ENCODE results near the gene USP13.

Gene USP13

GRCh38 chr3:179771797-179772196 is 119.0 kb downstream of the USP13 start:
- TF ChIP-seq RAD21 (IDR thresholded peaks at IDR 0.05; ENCODE audit: low read depth) (no peak), USF1 (IDR thresholded peaks at IDR 0.05) (no peak), MAX (IDR thresholded peaks at IDR 0.05) (no peak)

- TF ChIP-seq CREB1 (IDR thresholded peaks at IDR 0.05; ENCODE audit: low read depth) (no peak), RAD21 (IDR thresholded peaks at IDR 0.05; ENCODE audit: low read depth) (no peak), CEBPB (IDR thresholded peaks at IDR 0.05) (no peak), FOXM1 (IDR thresholded peaks at IDR 0.05; ENCODE audit: borderline replicate concordance, low read depth) (no peak), EP300 (IDR thresholded peaks at IDR 0.05; ENCODE audit: borderline replicate concordance) (no peak), TAF1 (IDR thresholded peaks at IDR 0.05; ENCODE audit: low read depth) (no peak), ZBTB7A (IDR thresholded peaks at IDR 0.05; ENCODE audit: low read depth) (no peak), EGR1 (IDR thresholded peaks at IDR 0.05) (no peak), TCF12 (IDR thresholded peaks at IDR 0.05; ENCODE audit: low read depth) (no peak), TEAD4 (IDR thresholded peaks at IDR 0.05) (no peak), USF1 (IDR thresholded peaks at IDR 0.05) (no peak), MAX (IDR thresholded peaks at IDR 0.05) (no peak), NFIC (IDR thresholded peaks at IDR 0.05) (no peak), YY1 (IDR thresholded peaks at IDR 0.05; ENCODE audit: low read depth) (no peak)
- TF ChIP-seq, protein P1, sequence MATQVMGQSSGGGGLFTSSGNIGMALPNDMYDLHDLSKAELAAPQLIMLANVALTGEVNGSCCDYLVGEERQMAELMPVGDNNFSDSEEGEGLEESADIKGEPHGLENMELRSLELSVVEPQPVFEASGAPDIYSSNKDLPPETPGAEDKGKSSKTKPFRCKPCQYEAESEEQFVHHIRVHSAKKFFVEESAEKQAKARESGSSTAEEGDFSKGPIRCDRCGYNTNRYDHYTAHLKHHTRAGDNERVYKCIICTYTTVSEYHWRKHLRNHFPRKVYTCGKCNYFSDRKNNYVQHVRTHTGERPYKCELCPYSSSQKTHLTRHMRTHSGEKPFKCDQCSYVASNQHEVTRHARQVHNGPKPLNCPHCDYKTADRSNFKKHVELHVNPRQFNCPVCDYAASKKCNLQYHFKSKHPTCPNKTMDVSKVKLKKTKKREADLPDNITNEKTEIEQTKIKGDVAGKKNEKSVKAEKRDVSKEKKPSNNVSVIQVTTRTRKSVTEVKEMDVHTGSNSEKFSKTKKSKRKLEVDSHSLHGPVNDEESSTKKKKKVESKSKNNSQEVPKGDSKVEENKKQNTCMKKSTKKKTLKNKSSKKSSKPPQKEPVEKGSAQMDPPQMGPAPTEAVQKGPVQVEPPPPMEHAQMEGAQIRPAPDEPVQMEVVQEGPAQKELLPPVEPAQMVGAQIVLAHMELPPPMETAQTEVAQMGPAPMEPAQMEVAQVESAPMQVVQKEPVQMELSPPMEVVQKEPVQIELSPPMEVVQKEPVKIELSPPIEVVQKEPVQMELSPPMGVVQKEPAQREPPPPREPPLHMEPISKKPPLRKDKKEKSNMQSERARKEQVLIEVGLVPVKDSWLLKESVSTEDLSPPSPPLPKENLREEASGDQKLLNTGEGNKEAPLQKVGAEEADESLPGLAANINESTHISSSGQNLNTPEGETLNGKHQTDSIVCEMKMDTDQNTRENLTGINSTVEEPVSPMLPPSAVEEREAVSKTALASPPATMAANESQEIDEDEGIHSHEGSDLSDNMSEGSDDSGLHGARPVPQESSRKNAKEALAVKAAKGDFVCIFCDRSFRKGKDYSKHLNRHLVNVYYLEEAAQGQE (IDR thresholded peaks at IDR 0.05; ENCODE audit: low read depth): no peak
These were observed 119.5 kb downstream of the USP13 start for GRCh38 chr3:179772297-179772696.

- TF ChIP-seq TAF1 (IDR thresholded peaks at IDR 0.05; ENCODE audit: low read depth) (no peak), RAD21 (IDR thresholded peaks at IDR 0.05; ENCODE audit: low read depth) (no peak), ZBTB7A (IDR thresholded peaks at IDR 0.05; ENCODE audit: low read depth) (no peak), YY1 (IDR thresholded peaks at IDR 0.05; ENCODE audit: low read depth) (no peak), TEAD4 (IDR thresholded peaks at IDR 0.05) (no peak), FOXM1 (IDR thresholded peaks at IDR 0.05; ENCODE audit: borderline replicate concordance, low read depth) (no peak), EP300 (IDR thresholded peaks at IDR 0.05; ENCODE audit: borderline replicate concordance) (no peak), USF1 (IDR thresholded peaks at IDR 0.05) (no peak), EGR1 (IDR thresholded peaks at IDR 0.05) (no peak), CEBPB (IDR thresholded peaks at IDR 0.05) (no peak), MAX (IDR thresholded peaks at IDR 0.05) (no peak), NFIC (IDR thresholded peaks at IDR 0.05) (no peak), CREB1 (IDR thresholded peaks at IDR 0.05; ENCODE audit: low read depth) (no peak), TCF12 (IDR thresholded peaks at IDR 0.05; ENCODE audit: low read depth) (no peak)
- TF ChIP-seq, protein P1 (IDR thresholded peaks at IDR 0.05; ENCODE audit: low read depth): no peak
These were observed 122.7 kb downstream of the USP13 start for GRCh38 chr3:179775416-179776122.

DNA sequence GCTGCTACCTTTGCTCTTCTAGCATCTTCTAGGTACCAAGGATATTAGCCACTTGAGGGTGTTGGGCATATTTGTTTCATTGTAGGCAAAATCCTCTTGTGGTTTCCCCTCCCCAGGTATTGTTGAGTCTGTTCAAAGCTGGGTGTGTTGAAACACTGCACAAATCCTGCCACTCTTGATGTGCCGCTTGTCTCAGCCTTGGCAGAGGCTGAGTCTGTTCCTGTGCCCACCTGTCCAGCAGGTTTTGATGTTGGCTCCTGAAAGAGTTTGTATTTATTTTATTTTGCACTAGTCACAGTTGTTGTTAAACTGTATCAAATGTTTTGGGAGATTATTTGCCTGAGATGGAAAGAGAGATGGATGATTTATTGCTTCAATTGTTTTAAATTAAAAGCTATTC is 136.2 kb downstream of the USP13 start:
- TF ChIP-seq RAD21 (IDR thresholded peaks at IDR 0.05; ENCODE audit: low read depth) (no peak), CREB1 (IDR thresholded peaks at IDR 0.05; ENCODE audit: low read depth) (no peak), EP300 (IDR thresholded peaks at IDR 0.05; ENCODE audit: borderline replicate concordance) (no peak), MAX (IDR thresholded peaks at IDR 0.05) (no peak), FOXM1 (IDR thresholded peaks at IDR 0.05; ENCODE audit: borderline replicate concordance, low read depth) (no peak), TCF12 (IDR thresholded peaks at IDR 0.05; ENCODE audit: low read depth) (no peak), ZBTB7A (IDR thresholded peaks at IDR 0.05; ENCODE audit: low read depth) (no peak), TEAD4 (IDR thresholded peaks at IDR 0.05) (no peak), YY1 (IDR thresholded peaks at IDR 0.05; ENCODE audit: low read depth) (no peak), TAF1 (IDR thresholded peaks at IDR 0.05; ENCODE audit: low read depth) (no peak), CEBPB (IDR thresholded peaks at IDR 0.05) (no peak)

DNA sequence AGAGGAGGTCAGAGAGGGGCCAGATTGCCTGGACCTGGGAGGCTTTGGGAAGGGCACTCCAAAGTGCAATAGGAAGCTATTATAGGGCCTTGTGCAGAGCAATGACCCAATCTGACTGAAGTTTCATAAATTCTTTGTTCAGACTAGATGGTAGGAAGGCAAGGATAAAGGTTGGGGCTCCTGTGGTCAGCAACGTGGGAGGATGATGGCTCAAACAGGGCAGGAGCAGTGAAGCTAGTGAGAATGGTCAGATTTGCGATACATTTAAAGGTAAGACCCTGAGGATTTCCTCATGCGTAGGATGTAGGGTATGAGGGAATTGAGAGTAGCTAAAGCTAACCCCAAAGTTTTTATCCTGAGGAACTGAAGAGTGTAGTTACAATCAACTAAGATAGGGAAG is 139.0 kb downstream of the USP13 start:
- TF ChIP-seq, protein P1 (IDR thresholded peaks at IDR 0.05; ENCODE audit: low read depth): no peak
- no peak for TF ChIP-seq YY1 (IDR thresholded peaks at IDR 0.05; ENCODE audit: low read depth)
- no peak for TF ChIP-seq USF1 (IDR thresholded peaks at IDR 0.05)
- TF ChIP-seq CREB1 (IDR thresholded peaks at IDR 0.05; ENCODE audit: low read depth): no peak
- TF ChIP-seq FOXM1 (IDR thresholded peaks at IDR 0.05; ENCODE audit: borderline replicate concordance, low read depth): no peak
- TF ChIP-seq NFIC (IDR thresholded peaks at IDR 0.05): no peak
- no peak for TF ChIP-seq TCF12 (IDR thresholded peaks at IDR 0.05; ENCODE audit: low read depth)
- no peak for TF ChIP-seq MAX (IDR thresholded peaks at IDR 0.05)
- TF ChIP-seq ZBTB7A (IDR thresholded peaks at IDR 0.05; ENCODE audit: low read depth): no peak
- no peak for TF ChIP-seq CEBPB (IDR thresholded peaks at IDR 0.05)
- no peak for TF ChIP-seq EGR1 (IDR thresholded peaks at IDR 0.05)
- TF ChIP-seq TAF1 (IDR thresholded peaks at IDR 0.05; ENCODE audit: low read depth): no peak
- no peak for TF ChIP-seq TEAD4 (IDR thresholded peaks at IDR 0.05)
- TF ChIP-seq EP300 (IDR thresholded peaks at IDR 0.05; ENCODE audit: borderline replicate concordance): no peak
- no peak for TF ChIP-seq RAD21 (IDR thresholded peaks at IDR 0.05; ENCODE audit: low read depth)

Measured in Ishikawa (cell line).